Measurements from ENCODE around the gene HDAC11.

DNA sequence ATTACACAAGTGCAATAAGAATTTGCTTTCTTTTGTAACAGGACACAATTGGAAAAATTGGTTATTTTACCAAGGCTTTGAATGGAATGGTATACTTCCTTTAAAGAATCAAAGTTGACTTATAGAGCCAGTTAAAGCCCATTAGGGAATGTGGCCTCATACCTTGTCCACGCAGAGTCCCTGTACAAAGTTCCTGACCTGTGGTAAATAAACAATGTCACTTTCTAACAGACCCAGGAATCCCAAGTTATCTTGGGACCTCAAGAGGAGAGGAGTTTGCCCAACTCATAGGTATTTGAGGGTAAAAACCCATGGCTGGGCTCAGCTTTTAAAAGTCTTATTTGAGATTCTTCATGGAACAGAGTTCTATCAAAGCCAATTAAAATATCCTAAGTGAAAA, 48.0 kb upstream of the HDAC11 start:
- TF ChIP-seq BHLHE40 (IDR thresholded peaks at IDR 0.05; ENCODE audit: borderline replicate concordance in 1 of 2, low read depth in 2 of 2, low read length in 1 of 2) (no peak), EZH2 (IDR thresholded peaks at IDR 0.05; ENCODE audit: borderline replicate concordance, control insufficient read depth, low read depth, low read length) (no peak), POLR2AphosphoS5 (IDR thresholded peaks at IDR 0.05; ENCODE audit: low read length) (no peak), ZNF217 (IDR thresholded peaks at IDR 0.05) (no peak), ATF2 (IDR thresholded peaks at IDR 0.05; ENCODE audit: low read length) (no peak), FOXK2 (IDR thresholded peaks at IDR 0.05) (no peak), FOXM1 (IDR thresholded peaks at IDR 0.05; ENCODE audit: low read depth, low read length) (no peak), SRF (IDR thresholded peaks at IDR 0.05; ENCODE audit: low read depth in 2 of 2, low read length in 2 of 2) (no peak), POLR2A (IDR thresholded peaks at IDR 0.05; ENCODE audit: low read depth, low read length) (no peak)
- TF ChIP-seq, protein P1, sequence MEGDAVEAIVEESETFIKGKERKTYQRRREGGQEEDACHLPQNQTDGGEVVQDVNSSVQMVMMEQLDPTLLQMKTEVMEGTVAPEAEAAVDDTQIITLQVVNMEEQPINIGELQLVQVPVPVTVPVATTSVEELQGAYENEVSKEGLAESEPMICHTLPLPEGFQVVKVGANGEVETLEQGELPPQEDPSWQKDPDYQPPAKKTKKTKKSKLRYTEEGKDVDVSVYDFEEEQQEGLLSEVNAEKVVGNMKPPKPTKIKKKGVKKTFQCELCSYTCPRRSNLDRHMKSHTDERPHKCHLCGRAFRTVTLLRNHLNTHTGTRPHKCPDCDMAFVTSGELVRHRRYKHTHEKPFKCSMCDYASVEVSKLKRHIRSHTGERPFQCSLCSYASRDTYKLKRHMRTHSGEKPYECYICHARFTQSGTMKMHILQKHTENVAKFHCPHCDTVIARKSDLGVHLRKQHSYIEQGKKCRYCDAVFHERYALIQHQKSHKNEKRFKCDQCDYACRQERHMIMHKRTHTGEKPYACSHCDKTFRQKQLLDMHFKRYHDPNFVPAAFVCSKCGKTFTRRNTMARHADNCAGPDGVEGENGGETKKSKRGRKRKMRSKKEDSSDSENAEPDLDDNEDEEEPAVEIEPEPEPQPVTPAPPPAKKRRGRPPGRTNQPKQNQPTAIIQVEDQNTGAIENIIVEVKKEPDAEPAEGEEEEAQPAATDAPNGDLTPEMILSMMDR (IDR thresholded peaks at IDR 0.05 in 2 of 3, conservative IDR thresholded peaks at IDR 0.05 in 1 of 3; ENCODE audit: control insufficient read depth in 2 of 3, extremely low read depth in 1 of 3, insufficient read depth in 1 of 3, low read depth in 3 of 3, low read length in 3 of 3), result no peak
